Neural cell (in vitro differentiated cells): ENCODE data around the gene CUL2. TPM values are rescaled to one million over a fixed set of nuclear protein-coding genes. Genes with fewer than 3 reads are reported as not detected.

Source experiments
- H2AFZ ChIP-seq: fragments of 200-600, 300-800 bp; sonication (generic), shearing (Covaris generic); 2 replicates; pipeline ENCODE4 v1.6.0; 2014; ENCODE audit warnings: low read depth, mild to moderate bottlenecking, antibody characterized with exemption, low read length, moderate library complexity
- H3F3A ChIP-seq: fragments of 200-600 bp; shearing (Covaris generic); 2 replicates; pipeline ENCODE4 v1.6.1; 2016; ENCODE audit warnings: mild to moderate bottlenecking, moderate library complexity, mixed read lengths, antibody characterized with exemption, low read length; ENCODE audit not compliant: insufficient read depth, poor library complexity, severe bottlenecking
- H3K27ac ChIP-seq: fragments of 200-600, 300-800 bp; sonication (generic), shearing (Covaris generic); 2 replicates; pipeline ENCODE4 v1.5.1; 2014; ENCODE audit warnings: mild to moderate bottlenecking, low read length, moderate library complexity
- H3K27me3 ChIP-seq: fragments of 300-800, 200-600 bp; sonication (generic), shearing (Covaris generic); 2 replicates; pipeline ENCODE4 v1.6.0; 2014; ENCODE audit warnings: mild to moderate bottlenecking, low read depth, low read length, moderate library complexity; ENCODE audit not compliant: insufficient read depth
- H3K36me3 ChIP-seq: fragments of 300-800, 200-600 bp; sonication (generic), shearing (Covaris generic); 2 replicates; pipeline ENCODE4 v1.5.1; 2014; ENCODE audit warnings: mild to moderate bottlenecking, antibody characterized with exemption, low read length, moderate library complexity; ENCODE audit not compliant: insufficient read depth
- H3K4me2 ChIP-seq: fragments of 300-800, 200-600 bp; sonication (generic), shearing (Covaris generic); 2 replicates; pipeline ENCODE4 v1.6.0; 2014; ENCODE audit warnings: mild to moderate bottlenecking, low read length
- H3K4me3 ChIP-seq: fragments of 300-800, 200-600 bp; sonication (generic), shearing (Covaris generic); 2 replicates; pipeline ENCODE4 v1.5.1; 2014; ENCODE audit warnings: mild to moderate bottlenecking, low read length, moderate library complexity
- H3K79me2 ChIP-seq: fragments of 200-600 bp; shearing (Covaris generic); replicated peaks from 2 replicates; pipeline ENCODE4 v1.6.0; 2014; ENCODE audit warnings: mild to moderate bottlenecking, low read length, moderate library complexity; ENCODE audit not compliant: insufficient read depth
- H3K9ac ChIP-seq: fragments of 300-800, 200-600 bp; sonication (generic), shearing (Covaris generic); 2 replicates; pipeline ENCODE4 v1.6.1; 2016; ENCODE audit warnings: mild to moderate bottlenecking, low read length, mixed read lengths
- H3K9me2 ChIP-seq: fragments of 200-600 bp; shearing (Covaris generic); 2 replicates; pipeline ENCODE4 v1.6.1; 2016; ENCODE audit warnings: mild to moderate bottlenecking, low read length, mixed read lengths; ENCODE audit not compliant: insufficient read depth
- H3K9me3 ChIP-seq: fragments of 200-600, 300-800 bp; sonication (generic), shearing (Covaris generic); 2 replicates; pipeline ENCODE4 v1.6.1; 2016; ENCODE audit warnings: mild to moderate bottlenecking, mixed run types, low read length, moderate library complexity, mixed read lengths
- H4K20me1 ChIP-seq: fragments of 200-600 bp; shearing (Covaris generic); 2 replicates; pipeline ENCODE4 v1.6.1; 2016; ENCODE audit warnings: mild to moderate bottlenecking, mixed run types; ENCODE audit not compliant: insufficient read depth
- CTCF ChIP-seq: fragments of 450-650 bp; IDR thresholded peaks from 2 replicates; pipeline ENCODE4 v1.5.1; 2014; ENCODE audit warnings: antibody characterized with exemption, mild to moderate bottlenecking, moderate library complexity; ENCODE audit not compliant: poor library complexity, severe bottlenecking
- EP300 ChIP-seq: fragments of 450-650 bp; conservative IDR thresholded peaks from 2 replicates; pipeline ENCODE4 v1.6.1; 2014; ENCODE audit warnings: antibody characterized with exemption, mild to moderate bottlenecking, moderate library complexity; ENCODE audit not compliant: poor library complexity, severe bottlenecking
- EZH2 ChIP-seq: fragments of 200-600, 300-800 bp; shearing (Covaris generic), sonication (generic); IDR thresholded peaks from 2 replicates; pipeline ENCODE4 v1.6.1; 2014; ENCODE audit warnings: antibody characterized with exemption, low read length, borderline replicate concordance, mild to moderate bottlenecking; ENCODE audit not compliant: insufficient read depth, poor library complexity, severe bottlenecking
- MXI1 ChIP-seq: fragments of 450-650 bp; conservative IDR thresholded peaks from 2 replicates; pipeline ENCODE4 v1.6.1; 2014; ENCODE audit warnings: antibody characterized with exemption, mild to moderate bottlenecking; ENCODE audit not compliant: poor library complexity, severe bottlenecking
- POLR2AphosphoS5 ChIP-seq: IDR thresholded peaks from 2 replicates; pipeline ENCODE4 v1.6.1; 2012
- RAD21 ChIP-seq: fragments of 450-650 bp; conservative IDR thresholded peaks from 2 replicates; pipeline ENCODE4 v1.6.1; 2014; ENCODE audit warnings: antibody characterized with exemption, mild to moderate bottlenecking, moderate library complexity
- REST ChIP-seq: IDR thresholded peaks from 2 replicates; pipeline ENCODE4 v1.6.1; 2012; ENCODE audit warnings: borderline replicate concordance
- SMC3 ChIP-seq: fragments of 450-650 bp; conservative IDR thresholded peaks from 2 replicates; pipeline ENCODE4 v1.6.1; 2014; ENCODE audit warnings: antibody characterized with exemption, mild to moderate bottlenecking, moderate library complexity; ENCODE audit not compliant: poor library complexity
- TAF1 ChIP-seq: IDR thresholded peaks from 2 replicates; pipeline ENCODE4 v1.6.1; 2012; ENCODE audit warnings: low read depth
- polyA plus RNA-seq: library from polyadenylated mRNA; depleted of rRNA; stranded (reverse); fragments of >200 nt; gene quantifications from 2 replicates; pipeline ENCODE4 v1.2.3, GENCODE V29; 2014

Gene CUL2
- polyA plus RNA-seq, 1 donor from 2014 or later = 40.5 TPM

- no peaks in the 10 kb centered on the region for H3K9me3 ChIP-seq
- no peak overlapping the region for H3K4me2 ChIP-seq
- no peaks in the 10 kb centered on the region for H3F3A ChIP-seq
- no peaks in the 10 kb centered on the region for H3K36me3 ChIP-seq
- TF ChIP-seq POLR2AphosphoS5 = no peak
- no peak for TF ChIP-seq EZH2
- TF ChIP-seq CTCF = no peak
- no peak for TF ChIP-seq EP300
- no peak for TF ChIP-seq TAF1
- no peak for TF ChIP-seq RAD21
- no peak for TF ChIP-seq REST
- no peak for TF ChIP-seq MXI1
- TF ChIP-seq SMC3 = no peak
- H3K27me3 ChIP-seq = no peaks in the 10 kb centered on the region
- H3K9ac ChIP-seq = no peak overlapping the region
- no peaks in the 10 kb centered on the region for H3K9me2 ChIP-seq
- H2AFZ ChIP-seq = no peak overlapping the region
- no peaks in the 10 kb centered on the region for H3K79me2 ChIP-seq
- H3K27ac ChIP-seq = no peak overlapping the region
- H4K20me1 ChIP-seq = no peaks in the 10 kb centered on the region
- no peak overlapping the region for H3K4me3 ChIP-seq
Measured at GRCh38 chr10:35006836-35007235, 83.3 kb downstream of the CUL2 start.

GRCh38 chr10:35005868-35006267, 84.3 kb downstream of the CUL2 start:
- no peaks in the 10 kb centered on the region for H3K79me2 ChIP-seq
- H3K27me3 ChIP-seq = no peaks in the 10 kb centered on the region
- TF ChIP-seq EP300 = no peak
- no peak for TF ChIP-seq EZH2
- TF ChIP-seq SMC3 = no peak
- no peak for TF ChIP-seq CTCF
- TF ChIP-seq POLR2AphosphoS5 = no peak
- TF ChIP-seq TAF1 = no peak
- TF ChIP-seq REST = no peak
- TF ChIP-seq MXI1 = no peak
- TF ChIP-seq RAD21 = no peak
- H3K9ac ChIP-seq = no peak overlapping the region
- no peak overlapping the region for H3K4me2 ChIP-seq
- H3K4me3 ChIP-seq = no peak overlapping the region
- no peaks in the 10 kb centered on the region for H3K9me2 ChIP-seq
- H3K27ac ChIP-seq = no peak overlapping the region
- H3K9me3 ChIP-seq = no peaks in the 10 kb centered on the region
- H3K36me3 ChIP-seq = no peaks in the 10 kb centered on the region
- no peak overlapping the region for H2AFZ ChIP-seq
- no peaks in the 10 kb centered on the region for H4K20me1 ChIP-seq
- no peaks in the 10 kb centered on the region for H3F3A ChIP-seq
